ENCODE measurements around the gene CFAP46. TPM values are rescaled to one million over a fixed set of nuclear protein-coding genes. Genes with fewer than 3 reads are reported as not detected.

The CFAP46 gene
- total and polyA plus RNA-seq, 2 donors (not counting 1 experiment from before 2014, with no cell fraction given): 0.07 TPM; not detected in 1

DNA sequence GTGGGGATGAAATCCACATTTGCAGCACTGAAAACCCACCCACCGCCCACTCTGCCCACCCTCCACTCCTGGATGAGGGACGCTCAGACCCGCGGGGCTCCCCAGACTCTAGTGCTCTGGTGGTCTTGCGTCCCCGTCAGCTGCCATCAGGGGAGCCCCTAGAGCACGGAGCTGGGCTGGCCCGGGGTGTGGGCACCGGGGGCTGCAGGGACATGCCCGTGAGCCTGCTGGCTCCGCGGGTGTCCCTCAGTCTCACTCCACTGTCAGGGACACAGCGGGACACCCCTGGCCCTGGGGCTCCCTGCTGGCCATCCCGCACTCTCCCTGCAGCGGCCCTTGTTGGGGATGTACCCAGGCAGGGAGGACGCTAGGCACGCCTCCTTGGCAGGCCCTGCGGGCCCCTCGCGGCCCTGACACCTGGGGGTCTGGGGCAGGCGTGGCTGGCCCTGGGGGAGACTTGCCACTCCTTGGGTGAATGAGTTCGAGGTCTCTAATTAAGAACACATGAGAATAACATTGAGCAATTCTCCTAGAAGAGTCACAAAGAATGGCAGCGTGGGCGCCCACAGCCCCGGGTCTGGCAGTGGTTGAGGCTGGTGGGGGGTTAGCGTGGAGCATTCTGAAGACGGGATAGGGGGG, 64.2 kb downstream of the CFAP46 start:
- ATAC-seq (ENCODE audit: low read depth) (no peak), DNase-seq (no peak)
- Mint-ChIP-seq H3K27me3 (peaks cover 25% of the 10 kb centered on the region), H3K4me3 (no peak overlapping the region), H3K27ac (no peak overlapping the region), H3K9me3 (ENCODE audit: insufficient read depth) (peaks cover 3% of the 10 kb centered on the region), H3K4me1 (no peaks in the 10 kb centered on the region)
- no peaks in the 10 kb centered on the region for H3K79me2 ChIP-seq (ENCODE audit: control insufficient read depth, insufficient read depth, low read length)
- no peak overlapping the region for H3K4me3 ChIP-seq (ENCODE audit: control extremely low read depth in 1 of 5, extremely low read depth in 1 of 5, insufficient read depth in 1 of 5, low read depth in 2 of 5, low read length in 4 of 5)
- no peaks in the 10 kb centered on the region for H3K4me1 ChIP-seq (ENCODE audit: control insufficient read depth in 2 of 2, insufficient read depth in 2 of 2, low read length in 2 of 2)
- H3K9ac ChIP-seq (ENCODE audit: low read length): no peak overlapping the region
- H3K4me2 ChIP-seq (replicated peaks; ENCODE audit: low read depth, low read length, poor library complexity, severe bottlenecking): no peak overlapping the region
- ChIA-PET CTCF (no interaction called here), POLR2A (no interaction called here)
- H4K20me1 ChIP-seq (ENCODE audit: control insufficient read depth, insufficient read depth, low read length, poor library complexity, severe bottlenecking): no peaks in the 10 kb centered on the region
- H3K27me3 ChIP-seq (replicated peaks in 1 of 4; ENCODE audit: control extremely low read depth in 1 of 4, control insufficient read depth in 3 of 4, insufficient read depth in 4 of 4, low read length in 3 of 4): peaks cover 0 to 4% (median 0%) of the 10 kb centered on the region in 4 experiments
- H3K27ac ChIP-seq (ENCODE audit: low read length in 2 of 2): no peak overlapping the region
- intact Hi-C loops (cut with micrococcal nuclease): no loop called here
- TF ChIP-seq EZH2 (IDR thresholded peaks at IDR 0.05; ENCODE audit: borderline replicate concordance, insufficient read depth, low read depth, low read length, poor library complexity, severe bottlenecking): no peak
- TF ChIP-seq, protein P1, sequence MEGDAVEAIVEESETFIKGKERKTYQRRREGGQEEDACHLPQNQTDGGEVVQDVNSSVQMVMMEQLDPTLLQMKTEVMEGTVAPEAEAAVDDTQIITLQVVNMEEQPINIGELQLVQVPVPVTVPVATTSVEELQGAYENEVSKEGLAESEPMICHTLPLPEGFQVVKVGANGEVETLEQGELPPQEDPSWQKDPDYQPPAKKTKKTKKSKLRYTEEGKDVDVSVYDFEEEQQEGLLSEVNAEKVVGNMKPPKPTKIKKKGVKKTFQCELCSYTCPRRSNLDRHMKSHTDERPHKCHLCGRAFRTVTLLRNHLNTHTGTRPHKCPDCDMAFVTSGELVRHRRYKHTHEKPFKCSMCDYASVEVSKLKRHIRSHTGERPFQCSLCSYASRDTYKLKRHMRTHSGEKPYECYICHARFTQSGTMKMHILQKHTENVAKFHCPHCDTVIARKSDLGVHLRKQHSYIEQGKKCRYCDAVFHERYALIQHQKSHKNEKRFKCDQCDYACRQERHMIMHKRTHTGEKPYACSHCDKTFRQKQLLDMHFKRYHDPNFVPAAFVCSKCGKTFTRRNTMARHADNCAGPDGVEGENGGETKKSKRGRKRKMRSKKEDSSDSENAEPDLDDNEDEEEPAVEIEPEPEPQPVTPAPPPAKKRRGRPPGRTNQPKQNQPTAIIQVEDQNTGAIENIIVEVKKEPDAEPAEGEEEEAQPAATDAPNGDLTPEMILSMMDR (IDR thresholded peaks at IDR 0.05): no peak
- H3K9me3 ChIP-seq (ENCODE audit: control extremely low read depth in 1 of 3, control insufficient read depth in 2 of 3, insufficient read depth in 1 of 3, low read length in 2 of 3): peaks cover 0 to 13% (median 0%) of the 10 kb centered on the region in 3 donors
- H3K36me3 ChIP-seq (replicated peaks in 1 of 2; ENCODE audit: control extremely low read depth in 1 of 2, control insufficient read depth in 1 of 2, extremely low read depth in 1 of 2, insufficient read depth in 2 of 2, low read length in 1 of 2): no peaks in the 10 kb centered on the region
- no peak overlapping the region for H2AFZ ChIP-seq (ENCODE audit: insufficient read depth, low read depth, low read length, poor library complexity, severe bottlenecking)
- 85% methylated on average over 27 of the region's 27 CpGs for WGBS (ENCODE audit: insufficient coverage)

DNA sequence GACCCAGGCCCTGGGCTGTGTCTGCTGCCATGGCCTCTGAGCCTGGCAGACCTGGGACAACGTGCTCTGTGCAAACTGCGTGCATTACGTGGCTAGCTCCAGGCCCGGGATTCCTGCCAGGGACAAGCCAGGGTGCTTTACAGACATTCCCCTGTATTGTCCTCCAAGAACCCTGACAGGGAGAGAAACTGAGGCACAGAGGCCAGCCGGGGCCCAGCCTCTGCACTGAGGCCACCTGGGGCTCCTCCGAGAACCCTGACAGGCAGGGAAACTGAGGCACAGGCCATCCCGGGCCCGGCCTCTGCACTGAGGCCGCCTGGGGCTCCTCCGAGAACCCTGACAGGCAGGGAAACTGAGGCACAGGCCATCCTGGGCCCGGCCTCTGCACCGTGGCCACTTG, 64.9 kb downstream of the CFAP46 start:
- ChIA-PET POLR2A (no interaction called here), CTCF (no interaction called here)
- WGBS (ENCODE audit: insufficient coverage): 93% methylated on average over 12 of the region's 12 CpGs
- H3K4me1 ChIP-seq (ENCODE audit: control insufficient read depth in 2 of 2, insufficient read depth in 2 of 2, low read length in 2 of 2): no peaks in the 10 kb centered on the region
- Mint-ChIP-seq H3K9me3 (ENCODE audit: insufficient read depth) (peaks cover 3% of the 10 kb centered on the region), H3K27ac (no peak overlapping the region), H3K4me1 (no peaks in the 10 kb centered on the region), H3K27me3 (peaks cover 32% of the 10 kb centered on the region), H3K4me3 (no peak overlapping the region)
- no peaks in the 10 kb centered on the region for H4K20me1 ChIP-seq (ENCODE audit: control insufficient read depth, insufficient read depth, low read length, poor library complexity, severe bottlenecking)
- ATAC-seq (ENCODE audit: low read depth) (no peak), DNase-seq (no peak)
- H3K27ac ChIP-seq (ENCODE audit: low read length in 2 of 2): no peak overlapping the region
- H3K79me2 ChIP-seq (ENCODE audit: control insufficient read depth, insufficient read depth, low read length): no peaks in the 10 kb centered on the region
- H2AFZ ChIP-seq (ENCODE audit: insufficient read depth, low read depth, low read length, poor library complexity, severe bottlenecking): no peak overlapping the region
- intact Hi-C loops (cut with micrococcal nuclease): no loop called here
- no peak overlapping the region for H3K4me2 ChIP-seq (replicated peaks; ENCODE audit: low read depth, low read length, poor library complexity, severe bottlenecking)
- H3K9ac ChIP-seq (ENCODE audit: low read length): no peak overlapping the region
- H3K36me3 ChIP-seq (replicated peaks in 1 of 2; ENCODE audit: control extremely low read depth in 1 of 2, control insufficient read depth in 1 of 2, extremely low read depth in 1 of 2, insufficient read depth in 2 of 2, low read length in 1 of 2): no peaks in the 10 kb centered on the region
- peaks cover 0 to 8% (median 0%) of the 10 kb centered on the region in 4 experiments for H3K27me3 ChIP-seq (replicated peaks in 1 of 4; ENCODE audit: control extremely low read depth in 1 of 4, control insufficient read depth in 3 of 4, insufficient read depth in 4 of 4, low read length in 3 of 4)
- TF ChIP-seq, protein P1 (IDR thresholded peaks at IDR 0.05): no peak
- TF ChIP-seq EZH2 (IDR thresholded peaks at IDR 0.05; ENCODE audit: borderline replicate concordance, insufficient read depth, low read depth, low read length, poor library complexity, severe bottlenecking): no peak
- peaks cover 0 to 17% (median 0%) of the 10 kb centered on the region in 3 donors for H3K9me3 ChIP-seq (ENCODE audit: control extremely low read depth in 1 of 3, control insufficient read depth in 2 of 3, insufficient read depth in 1 of 3, low read length in 2 of 3)
- H3K4me3 ChIP-seq (ENCODE audit: control extremely low read depth in 1 of 5, extremely low read depth in 1 of 5, insufficient read depth in 1 of 5, low read depth in 2 of 5, low read length in 4 of 5): no peak overlapping the region
